Hepatocyte (in vitro differentiated cells): ENCODE data around the gene CALHM6.

Experiments
- CTCF ChIP-seq: fragments of 200-600 bp; sonication (generic); IDR thresholded peaks from 2 replicates; pipeline ENCODE4 v1.5.1; 2016; ENCODE audit warnings: antibody characterized with exemption, mild to moderate bottlenecking; ENCODE audit not compliant: poor library complexity
- EZH2 ChIP-seq: fragments of 200-600 bp; sonication (generic); IDR thresholded peaks from 2 replicates; pipeline ENCODE4 v1.6.1; 2016; ENCODE audit warnings: antibody characterized with exemption, mild to moderate bottlenecking, borderline replicate concordance
- EZH2phosphoT487 ChIP-seq: fragments of 200-600 bp; sonication (generic); IDR thresholded peaks from one replicate; pipeline ENCODE4 v1.6.1; 2018; ENCODE audit warnings: antibody characterized with exemption, mild to moderate bottlenecking, low read depth, moderate library complexity; ENCODE audit not compliant: unreplicated experiment, severe bottlenecking

GRCh38 chr6:116444575-116444974 lies 16.6 kb upstream of the CALHM6 start:
- TF ChIP-seq CTCF (no peak), EZH2 (no peak), EZH2phosphoT487 (no peak)
